HepG2 (cell line): ENCODE measurements around the gene GLRX5. TPM values are rescaled to one million over a fixed set of nuclear protein-coding genes. Genes with fewer than 3 reads are reported as not detected.

Experiments
- ADNP ChIP-seq: sonication (generic); formaldehyde crosslinking; IDR thresholded peaks from 2 replicates; pipeline ENCODE4 v1.4.0; 2020; ENCODE audit warnings: missing genetic modification reagents
- E2F1 ChIP-seq: sonication (generic); formaldehyde crosslinking; IDR thresholded peaks from 2 replicates; pipeline ENCODE4 v1.5.0; 2020; ENCODE audit warnings: missing genetic modification reagents
- HOXA9 ChIP-seq: sonication (generic); formaldehyde crosslinking; IDR thresholded peaks from 2 replicates; pipeline ENCODE4 v1.8.1; 2022; ENCODE audit warnings: missing genetic modification reagents, mild to moderate bottlenecking, moderate library complexity, borderline replicate concordance
- MED13 ChIP-seq: sonication (generic); formaldehyde crosslinking; IDR thresholded peaks from 2 replicates; pipeline ENCODE4 v1.5.0; 2020; ENCODE audit warnings: missing genetic modification reagents
- NFYC ChIP-seq: IDR thresholded peaks from 2 replicates; pipeline ENCODE4 v1.6.1; 2016; ENCODE audit warnings: missing genetic modification reagents, missing compliant biosample characterization
- RORA ChIP-seq: sonication (generic); formaldehyde crosslinking; IDR thresholded peaks from 2 replicates; pipeline ENCODE4 v1.5.0; 2020; ENCODE audit warnings: mild to moderate bottlenecking, missing genetic modification reagents, moderate library complexity
- SAFB2 ChIP-seq: sonication (generic); formaldehyde crosslinking; IDR thresholded peaks from 2 replicates; pipeline ENCODE4 v1.5.1; 2020; ENCODE audit warnings: missing genetic modification reagents, low read depth, mild to moderate bottlenecking, borderline replicate concordance
- SMYD3 ChIP-seq: sonication (generic); formaldehyde crosslinking; IDR thresholded peaks from 2 replicates; pipeline ENCODE4 v1.8.1; 2023; ENCODE audit warnings: mild to moderate bottlenecking, missing genetic modification reagents
- SOX6 ChIP-seq, 2 experiments: fragments of 450-650 bp in 1 of 2; sonication (generic) in 1 of 2; formaldehyde crosslinking in 1 of 2; IDR thresholded peaks; 2 replicates each; pipeline versions ENCODE4 v1.4.0 to v1.6.1; 2017 to 2020; ENCODE audit warnings: antibody characterized with exemption in 1 of 2, mild to moderate bottlenecking in 1 of 2, missing genetic modification reagents in 1 of 2
- UBTF ChIP-seq: sonication (generic); formaldehyde crosslinking; IDR thresholded peaks from 2 replicates; pipeline ENCODE4 v1.4.0; 2020; ENCODE audit warnings: mild to moderate bottlenecking, missing genetic modification reagents
- YY1 ChIP-seq: IDR thresholded peaks from 2 replicates; pipeline ENCODE4 v1.6.1; 2011; ENCODE audit warnings: low read length, low read depth, moderate library complexity, mild to moderate bottlenecking; ENCODE audit not compliant: insufficient read depth, insufficient replicate concordance
- ZBTB4 ChIP-seq: sonication (generic); formaldehyde crosslinking; IDR thresholded peaks from 2 replicates; pipeline ENCODE4 v1.4.0; 2020; ENCODE audit warnings: missing genetic modification reagents, mild to moderate bottlenecking, borderline replicate concordance
- ZFX ChIP-seq: sonication (generic); formaldehyde crosslinking; IDR thresholded peaks from 2 replicates; pipeline ENCODE4 v1.4.0; 2020; ENCODE audit warnings: mild to moderate bottlenecking, low read depth, missing genetic modification reagents, moderate library complexity
- ZFY ChIP-seq: sonication (generic); formaldehyde crosslinking; IDR thresholded peaks from 2 replicates; pipeline ENCODE4 v1.4.0; 2020; ENCODE audit warnings: missing genetic modification reagents
- ZNF441 ChIP-seq: sonication (generic); formaldehyde crosslinking; IDR thresholded peaks from 2 replicates; pipeline ENCODE4 v1.7.0; 2021; ENCODE audit warnings: missing genetic modification reagents, borderline replicate concordance
- ZNF468 ChIP-seq: sonication (generic); formaldehyde crosslinking; IDR thresholded peaks from 2 replicates; pipeline ENCODE4 v1.8.0; 2022; ENCODE audit warnings: mild to moderate bottlenecking, moderate library complexity, missing genetic modification reagents
- ZNF484 ChIP-seq: sonication (generic); formaldehyde crosslinking; IDR thresholded peaks from 2 replicates; pipeline ENCODE4 v1.5.1; 2020; ENCODE audit warnings: mild to moderate bottlenecking, low read depth, missing genetic modification reagents, borderline replicate concordance
- ZNF503 ChIP-seq: sonication (generic); formaldehyde crosslinking; IDR thresholded peaks from 2 replicates; pipeline ENCODE4 v1.4.0; 2020; ENCODE audit warnings: missing genetic modification reagents
- ZNF543 ChIP-seq: sonication (generic); formaldehyde crosslinking; IDR thresholded peaks from 2 replicates; pipeline ENCODE4 v1.4.0; 2020; ENCODE audit warnings: mild to moderate bottlenecking, missing genetic modification reagents
- polyA plus RNA-seq, 8 experiments: library from polyadenylated mRNA; depleted of rRNA in 3 of 8; stranded (reverse) in 7 of 8; unstranded in 1 of 8; fragments of >200 nt; fragmentation: Illumina TruSeq in 4 of 8; extraction: Trizol in 4 of 8; gene quantifications; 2 replicates each; pipeline versions ENCODE4 v1.2.1 to v1.2.3, GENCODE V29; 2011 to 2016; ENCODE audit warnings: low read depth in 4 of 8, missing spikeins in 1 of 8, mixed read lengths in 1 of 8; ENCODE audit not compliant: insufficient read depth in 1 of 8
- total RNA-seq, 5 experiments: library from RNA; depleted of rRNA; stranded (reverse); fragments of >200 nt; fragmentation: Illumina TruSeq; extraction: Trizol; gene quantifications; 2 replicates each; pipeline ENCODE4 v1.2.3, GENCODE V29; 2016; ENCODE audit warnings: low read depth in 1 of 5

Gene GLRX5
- total and polyA plus RNA-seq, 2 of the 13 experiments (the other 11 are each of a cell fraction or from before 2014, with no cell fraction given), result 122 to 146 TPM

- TF ChIP-seq ZBTB4 (CRISPR knock-in tag) (no peak), HOXA9 (CRISPR knock-in tag) (no peak), ZNF484 (no peak), ZNF441 (CRISPR knock-in tag) (no peak), ZNF468 (CRISPR knock-in tag) (no peak), SMYD3 (CRISPR knock-in tag) (no peak), SAFB2 (0 out of 2 replicates have a peak, but pooled peaks have one; percentile 1), SOX6 (IDR thresholded peaks at IDR 0.05) (no peak), SOX6 (CRISPR knock-in tag; IDR thresholded peaks at IDR 0.05) (0 out of 2 replicates have a peak, but pooled peaks have one; percentile 2), ADNP (CRISPR knock-in tag) (no peak), ZNF503 (CRISPR knock-in tag) (no peak), UBTF (CRISPR knock-in tag) (0 out of 2 replicates have a peak, but pooled peaks have one; percentile 0), YY1 (no peak), E2F1 (no peak), RORA (CRISPR knock-in tag) (no peak), NFYC (CRISPR knock-in tag) (no peak), ZFY (CRISPR knock-in tag) (0 out of 2 replicates have a peak, but pooled peaks have one; percentile 4), ZNF543 (no peak), MED13 (CRISPR knock-in tag) (no peak), ZFX (CRISPR knock-in tag) (peak; percentile 15)
Observed at GRCh38 chr14:95536036-95536593, 1.3 kb downstream of the GLRX5 start (continued).
